ENCODE results near the gene CHMP4A.

CHMP4A gene

GRCh38 chr14:24254630-24255392 lies 41.5 kb upstream of the CHMP4A start:
- H3K4me3 ChIP-seq (ENCODE audit: control insufficient read depth, low read depth, low read length), result no peak overlapping the region
- TF ChIP-seq CTCF (IDR thresholded peaks at IDR 0.05; ENCODE audit: control insufficient read depth, insufficient read depth, low read depth, low read length, missing control alignments), result no peak

GRCh38 chr14:24253936-24254335 lies 40.6 kb upstream of the CHMP4A start:
- no peak for DNase-seq (ENCODE audit: low read depth)
- no peak for TF ChIP-seq CTCF (IDR thresholded peaks at IDR 0.05; ENCODE audit: control insufficient read depth, insufficient read depth, low read depth, low read length, missing control alignments)

More at GRCh38 chr14:24254630-24255392, 41.5 kb upstream of the CHMP4A start:
- no peak for DNase-seq (ENCODE audit: low read depth)

GRCh38 chr14:24252289-24253124 lies 39.2 kb upstream of the CHMP4A start:
- TF ChIP-seq CTCF (IDR thresholded peaks at IDR 0.05; ENCODE audit: control insufficient read depth, insufficient read depth, low read depth, low read length, missing control alignments), result no peak
- no peak for DNase-seq (ENCODE audit: low read depth)
- H3K4me3 ChIP-seq (ENCODE audit: control insufficient read depth, low read depth, low read length), result no peak overlapping the region

More at GRCh38 chr14:24253936-24254335, 40.6 kb upstream of the CHMP4A start:
- H3K4me3 ChIP-seq (ENCODE audit: control insufficient read depth, low read depth, low read length), result no peak overlapping the region

GRCh38 chr14:24251880-24252288 lies 38.6 kb upstream of the CHMP4A start:
- no peak for DNase-seq (ENCODE audit: low read depth)
- H3K4me3 ChIP-seq (ENCODE audit: control insufficient read depth, low read depth, low read length), result no peak overlapping the region
- TF ChIP-seq CTCF (IDR thresholded peaks at IDR 0.05; ENCODE audit: control insufficient read depth, insufficient read depth, low read depth, low read length, missing control alignments), result no peak

- no peak for DNase-seq (ENCODE audit: low read depth)
- no peak overlapping the region for H3K4me3 ChIP-seq (ENCODE audit: control insufficient read depth, low read depth, low read length)
- no peak for TF ChIP-seq CTCF (IDR thresholded peaks at IDR 0.05; ENCODE audit: control insufficient read depth, insufficient read depth, low read depth, low read length, missing control alignments)
These were observed 37.1 kb upstream of the CHMP4A start for GRCh38 chr14:24250354-24250753.

GRCh38 chr14:24249230-24250021 lies 36.1 kb upstream of the CHMP4A start:
- no peak for DNase-seq (ENCODE audit: low read depth)
- no peak overlapping the region for H3K4me3 ChIP-seq (ENCODE audit: control insufficient read depth, low read depth, low read length)
- TF ChIP-seq CTCF (IDR thresholded peaks at IDR 0.05; ENCODE audit: control insufficient read depth, insufficient read depth, low read depth, low read length, missing control alignments), result no peak

Data from AG09309 (cell line).